Kidney epithelial cell (primary cell): ENCODE measurements around the gene PDE6A. TPM values are rescaled to one million over a fixed set of nuclear protein-coding genes. Genes with fewer than 3 reads are reported as not detected.
A peak's percentile ranks its signal among the peaks of the same experiment; 100 is the strongest.

Source experiments
- DNase-seq: peaks from one replicate; pipeline ENCODE4 v3.0.0-alpha.2; 2010; ENCODE audit warnings: low read depth
- H3K27me3 ChIP-seq: 2 replicates; pipeline ENCODE4 v1.6.0; 2011; ENCODE audit warnings: low read length; ENCODE audit not compliant: control insufficient read depth, insufficient read depth
- H3K36me3 ChIP-seq: 2 replicates; pipeline ENCODE4 v1.5.1; 2011; ENCODE audit warnings: low read length; ENCODE audit not compliant: control insufficient read depth, insufficient read depth
- H3K4me3 ChIP-seq: 2 replicates; pipeline ENCODE4 v1.5.1; 2011; ENCODE audit warnings: low read depth, mild to moderate bottlenecking, control low read depth, low read length
- total RNA-seq: library from RNA; depleted of rRNA; stranded (reverse); fragments of >200 nt; gene quantifications from 2 replicates; pipeline ENCODE4 v1.2.3, GENCODE V29; 2015
- TF ChIP-seq, protein P1 (sequence below): IDR thresholded peaks from 2 replicates; pipeline ENCODE4 v1.5.1; 2011; ENCODE audit warnings: mild to moderate bottlenecking, moderate library complexity, low read length, control low read depth, inconsistent platforms; ENCODE audit not compliant: insufficient read depth, poor library complexity, severe bottlenecking

PDE6A gene
- total RNA-seq, 1 donor from 2014 or later: not detected

DNA sequence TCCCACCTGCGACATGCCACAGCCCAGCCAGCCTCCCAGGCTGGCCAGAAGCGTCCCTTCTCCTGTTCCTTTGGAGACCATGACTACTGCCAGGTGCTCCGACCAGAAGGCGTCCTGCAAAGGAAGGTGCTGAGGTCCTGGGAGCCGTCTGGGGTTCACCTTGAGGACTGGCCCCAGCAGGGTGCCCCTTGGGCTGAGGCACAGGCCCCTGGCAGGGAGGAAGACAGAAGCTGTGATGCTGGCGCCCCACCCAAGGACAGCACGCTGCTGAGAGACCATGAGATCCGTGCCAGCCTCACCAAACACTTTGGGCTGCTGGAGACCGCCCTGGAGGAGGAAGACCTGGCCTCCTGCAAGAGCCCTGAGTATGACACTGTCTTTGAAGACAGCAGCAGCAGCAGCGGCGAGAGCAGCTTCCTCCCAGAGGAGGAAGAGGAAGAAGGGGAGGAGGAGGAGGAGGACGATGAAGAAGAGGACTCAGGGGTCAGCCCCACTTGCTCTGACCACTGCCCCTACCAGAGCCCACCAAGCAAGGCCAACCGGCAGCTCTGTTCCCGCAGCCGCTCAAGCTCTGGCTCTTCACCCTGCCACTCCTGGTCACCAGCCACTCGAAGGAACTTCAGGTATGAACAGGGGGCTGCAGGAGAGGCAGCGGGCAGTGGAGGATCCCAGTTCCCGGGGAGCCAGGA, 108.0 kb downstream of the PDE6A start:
- H3K36me3 ChIP-seq: no peaks in the 10 kb centered on the region
- no peak for DNase-seq
- TF ChIP-seq, protein P1, sequence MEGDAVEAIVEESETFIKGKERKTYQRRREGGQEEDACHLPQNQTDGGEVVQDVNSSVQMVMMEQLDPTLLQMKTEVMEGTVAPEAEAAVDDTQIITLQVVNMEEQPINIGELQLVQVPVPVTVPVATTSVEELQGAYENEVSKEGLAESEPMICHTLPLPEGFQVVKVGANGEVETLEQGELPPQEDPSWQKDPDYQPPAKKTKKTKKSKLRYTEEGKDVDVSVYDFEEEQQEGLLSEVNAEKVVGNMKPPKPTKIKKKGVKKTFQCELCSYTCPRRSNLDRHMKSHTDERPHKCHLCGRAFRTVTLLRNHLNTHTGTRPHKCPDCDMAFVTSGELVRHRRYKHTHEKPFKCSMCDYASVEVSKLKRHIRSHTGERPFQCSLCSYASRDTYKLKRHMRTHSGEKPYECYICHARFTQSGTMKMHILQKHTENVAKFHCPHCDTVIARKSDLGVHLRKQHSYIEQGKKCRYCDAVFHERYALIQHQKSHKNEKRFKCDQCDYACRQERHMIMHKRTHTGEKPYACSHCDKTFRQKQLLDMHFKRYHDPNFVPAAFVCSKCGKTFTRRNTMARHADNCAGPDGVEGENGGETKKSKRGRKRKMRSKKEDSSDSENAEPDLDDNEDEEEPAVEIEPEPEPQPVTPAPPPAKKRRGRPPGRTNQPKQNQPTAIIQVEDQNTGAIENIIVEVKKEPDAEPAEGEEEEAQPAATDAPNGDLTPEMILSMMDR: no peak
- no peak overlapping the region for H3K4me3 ChIP-seq
- no peaks in the 10 kb centered on the region for H3K27me3 ChIP-seq

DNA sequence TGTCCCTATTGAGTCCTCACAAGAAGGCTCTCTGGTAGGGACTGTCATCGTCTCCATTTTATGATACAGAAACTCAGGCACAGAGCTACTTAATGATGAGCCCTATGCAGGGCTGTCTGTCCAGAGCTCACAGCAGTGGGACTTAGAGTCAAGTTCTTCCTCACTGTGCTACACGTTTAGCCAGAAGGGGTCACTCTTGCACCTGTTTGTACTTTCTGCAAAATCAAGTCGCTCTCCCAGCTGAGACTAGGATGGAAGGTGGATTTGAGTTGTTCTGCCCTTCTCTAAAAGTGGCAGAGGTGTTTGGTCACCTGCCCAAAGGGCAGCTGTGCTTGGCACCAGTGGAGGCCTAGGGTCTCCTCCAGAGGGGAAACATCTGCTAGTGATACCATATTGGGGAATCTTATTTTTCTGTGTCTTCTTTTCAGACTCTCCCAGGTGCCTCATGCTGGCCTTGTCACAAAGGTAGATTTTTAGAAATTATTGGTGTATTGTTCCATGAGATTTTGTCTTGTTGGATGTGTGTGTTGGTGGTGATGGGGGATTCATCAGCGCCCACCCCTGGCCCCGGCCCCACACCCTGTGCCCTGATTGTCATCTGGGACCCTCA, 110.2 kb downstream of the PDE6A start:
- Histone ChIP-seq H3K27me3 (no peaks in the 10 kb centered on the region), H3K4me3 (no peak overlapping the region), H3K36me3 (no peaks in the 10 kb centered on the region)
- DNase-seq: peak; percentile 78
- TF ChIP-seq, protein P1: peak; percentile 80

DNA sequence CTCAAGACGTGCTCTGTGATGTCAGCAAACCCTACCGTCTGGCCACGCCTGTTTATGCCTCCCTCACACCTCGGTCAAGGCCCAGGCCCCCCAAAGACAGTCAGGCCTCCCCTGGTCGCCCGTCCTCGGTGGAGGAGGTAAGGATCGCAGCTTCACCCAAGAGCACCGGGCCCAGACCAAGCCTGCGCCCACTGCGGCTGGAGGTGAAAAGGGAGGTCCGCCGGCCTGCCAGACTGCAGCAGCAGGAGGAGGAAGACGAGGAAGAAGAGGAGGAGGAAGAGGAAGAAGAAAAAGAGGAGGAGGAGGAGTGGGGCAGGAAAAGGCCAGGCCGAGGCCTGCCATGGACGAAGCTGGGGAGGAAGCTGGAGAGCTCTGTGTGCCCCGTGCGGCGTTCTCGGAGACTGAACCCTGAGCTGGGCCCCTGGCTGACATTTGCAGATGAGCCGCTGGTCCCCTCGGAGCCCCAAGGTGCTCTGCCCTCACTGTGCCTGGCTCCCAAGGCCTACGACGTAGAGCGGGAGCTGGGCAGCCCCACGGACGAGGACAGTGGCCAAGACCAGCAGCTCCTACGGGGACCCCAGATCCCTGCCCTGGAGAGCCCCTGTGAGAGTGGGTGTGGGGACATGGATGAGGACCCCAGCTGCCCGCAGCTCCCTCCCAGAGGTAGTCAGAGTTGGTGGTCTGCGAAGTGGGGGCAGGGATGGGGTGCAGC, 111.3 kb downstream of the PDE6A start:
- Histone ChIP-seq H3K36me3 (no peaks in the 10 kb centered on the region), H3K4me3 (no peak overlapping the region), H3K27me3 (no peaks in the 10 kb centered on the region)
- DNase-seq: no peak
- TF ChIP-seq, protein P1: no peak

DNA sequence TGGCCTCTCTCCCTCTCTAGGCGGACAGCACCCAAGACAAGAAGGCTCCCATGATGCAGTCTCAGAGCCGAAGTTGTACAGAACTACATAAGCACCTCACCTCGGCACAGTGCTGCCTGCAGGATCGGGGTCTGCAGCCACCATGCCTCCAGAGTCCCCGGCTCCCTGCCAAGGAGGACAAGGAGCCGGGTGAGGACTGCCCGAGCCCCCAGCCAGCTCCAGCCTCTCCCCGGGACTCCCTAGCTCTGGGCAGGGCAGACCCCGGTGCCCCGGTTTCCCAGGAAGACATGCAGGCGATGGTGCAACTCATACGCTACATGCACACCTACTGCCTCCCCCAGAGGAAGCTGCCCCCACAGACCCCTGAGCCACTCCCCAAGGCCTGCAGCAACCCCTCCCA, 112.0 kb downstream of the PDE6A start:
- no peaks in the 10 kb centered on the region for H3K36me3 ChIP-seq
- no peak for DNase-seq
- no peaks in the 10 kb centered on the region for H3K27me3 ChIP-seq
- H3K4me3 ChIP-seq: no peak overlapping the region
- TF ChIP-seq, protein P1: no peak

DNA sequence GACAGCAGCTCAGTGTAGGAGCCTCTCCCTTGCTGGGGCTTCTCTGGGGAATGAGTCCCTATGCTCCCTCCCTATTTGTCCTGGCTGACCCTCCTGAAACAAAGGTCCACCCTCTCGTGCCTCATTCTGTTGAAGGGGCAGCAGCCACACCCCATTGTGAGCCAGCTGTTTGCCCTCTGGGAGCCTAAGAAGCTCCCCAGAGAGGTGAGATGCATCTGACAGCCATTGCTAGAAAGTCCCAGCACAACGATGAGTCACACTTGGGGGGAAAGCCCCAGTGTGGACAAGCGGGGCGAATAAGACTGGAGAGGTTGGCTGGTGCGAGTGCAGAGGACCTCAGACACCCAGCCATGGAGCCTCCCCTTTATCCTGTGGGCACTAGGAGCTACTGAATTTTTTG, 113.1 kb downstream of the PDE6A start:
- DNase-seq: no peak

More for the DNA sequence above, 113.1 kb downstream of the PDE6A start:
- H3K36me3 ChIP-seq: no peaks in the 10 kb centered on the region
- TF ChIP-seq, protein P1: no peak
- no peaks in the 10 kb centered on the region for H3K27me3 ChIP-seq
- no peak overlapping the region for H3K4me3 ChIP-seq
